GM21367 (cell line): ENCODE results near the gene WFDC12.
"Not testable (repeated sequence)": the region's sequence is repeated elsewhere in the genome, so short reads cannot be mapped to it uniquely, and the experiment has no call there.

Experiments
- ATAC-seq: cut with Tn5 transposase; IDR thresholded peaks from one replicate; pipeline ENCODE4 v1.9.1; 2021; ENCODE audit not compliant: unreplicated experiment

WFDC12 gene, protein sequence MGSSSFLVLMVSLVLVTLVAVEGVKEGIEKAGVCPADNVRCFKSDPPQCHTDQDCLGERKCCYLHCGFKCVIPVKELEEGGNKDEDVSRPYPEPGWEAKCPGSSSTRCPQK

GRCh38 chr20:45124365-45124764 lies at the start of gene WFDC12:
Gene WFDC12 (minus strand): TSS chr20:45124465. CDS start chr20:45124447, 18 bp downstream.
- ATAC-seq = no peak

GRCh38 chr20:45173522-45173921 lies 49.3 kb upstream of the WFDC12 start:
- ATAC-seq = no peak

- ATAC-seq = no peak
These were observed 40.6 kb upstream of the WFDC12 start for GRCh38 chr20:45164906-45165305.

GRCh38 chr20:45163083-45163803 lies 39.0 kb upstream of the WFDC12 start:
- no peak for ATAC-seq

- ATAC-seq = no peak
These were observed 33.7 kb upstream of the WFDC12 start for GRCh38 chr20:45157962-45158361.

- no peak for ATAC-seq
These were observed 32.4 kb upstream of the WFDC12 start for GRCh38 chr20:45156713-45157112.

- not testable (repeated sequence) for ATAC-seq
These were observed 30.5 kb upstream of the WFDC12 start for GRCh38 chr20:45154794-45155193.

DNA sequence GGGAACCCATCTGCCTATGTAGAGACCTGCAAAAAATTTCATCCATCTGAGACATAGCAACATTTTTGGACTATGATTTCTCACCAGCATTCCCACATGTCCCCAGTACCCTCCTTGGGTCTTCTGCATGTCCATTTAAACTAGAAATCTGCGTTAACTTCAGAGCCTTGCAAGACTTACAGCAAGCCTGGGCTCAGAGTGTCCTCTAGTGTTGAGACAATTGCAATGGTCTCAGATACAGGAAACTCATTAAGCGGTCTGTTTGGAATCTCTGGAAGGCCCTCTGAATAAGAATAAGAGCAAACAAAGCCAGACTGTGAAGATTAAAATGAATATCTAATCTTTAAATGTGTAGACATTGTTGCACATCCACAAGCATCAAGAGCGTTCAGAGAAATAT lies 29.9 kb upstream of the WFDC12 start:
- ATAC-seq = no peak

GRCh38 chr20:45153752-45154151 lies 29.5 kb upstream of the WFDC12 start:
- ATAC-seq = no peak

DNA sequence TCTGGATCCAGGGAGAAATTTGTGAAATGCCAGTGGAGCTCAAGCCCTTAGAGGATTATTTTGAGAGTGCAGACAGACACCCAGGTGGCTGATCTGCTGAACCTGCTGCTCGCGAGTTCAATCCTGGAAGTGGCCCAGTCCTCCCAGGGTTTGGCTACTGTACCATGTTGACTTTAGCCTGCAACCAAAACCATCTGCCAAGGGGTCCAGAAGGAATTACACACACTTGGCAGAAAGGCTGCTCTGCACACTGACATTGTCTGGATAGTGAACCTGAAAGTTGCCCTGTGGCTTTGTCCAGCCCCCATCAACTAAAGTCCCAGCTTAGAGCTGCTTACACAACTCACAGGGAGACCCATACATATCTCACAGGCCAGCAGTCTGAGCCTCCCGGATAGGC lies 28.9 kb upstream of the WFDC12 start:
- no peak for ATAC-seq

GRCh38 chr20:45152405-45152804 lies 28.1 kb upstream of the WFDC12 start:
- no peak for ATAC-seq

GRCh38 chr20:45149062-45149461 lies 24.8 kb upstream of the WFDC12 start:
- ATAC-seq = no peak

GRCh38 chr20:45140836-45141235 lies 16.6 kb upstream of the WFDC12 start:
- no peak for ATAC-seq

- ATAC-seq = not testable (repeated sequence)
These were observed 15.6 kb upstream of the WFDC12 start for GRCh38 chr20:45139733-45140375.

GRCh38 chr20:45138561-45139300 lies 14.5 kb upstream of the WFDC12 start:
- no peak for ATAC-seq

DNA sequence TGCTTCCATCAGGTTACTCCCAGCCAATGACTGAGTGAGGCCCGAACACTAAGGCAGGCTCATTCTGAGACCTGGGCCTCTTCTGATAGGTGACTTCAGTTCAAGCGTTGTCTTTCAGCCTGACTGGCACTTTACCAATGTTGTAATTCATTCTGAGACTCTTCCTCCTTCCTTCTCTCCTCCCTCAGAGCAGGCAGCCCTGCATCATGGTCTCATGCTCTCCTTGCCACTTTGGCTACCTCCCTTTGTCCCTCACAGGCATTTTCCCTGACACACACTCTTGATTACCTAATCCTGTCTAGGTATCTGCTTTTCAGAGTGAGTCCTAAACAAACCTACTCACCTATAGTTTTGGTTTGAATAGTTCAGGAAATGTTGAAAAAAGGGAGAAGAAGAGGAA lies 12.6 kb upstream of the WFDC12 start:
- no peak for ATAC-seq

- ATAC-seq = no peak
These were observed 3.8 kb upstream of the WFDC12 start for GRCh38 chr20:45128099-45128498.

DNA sequence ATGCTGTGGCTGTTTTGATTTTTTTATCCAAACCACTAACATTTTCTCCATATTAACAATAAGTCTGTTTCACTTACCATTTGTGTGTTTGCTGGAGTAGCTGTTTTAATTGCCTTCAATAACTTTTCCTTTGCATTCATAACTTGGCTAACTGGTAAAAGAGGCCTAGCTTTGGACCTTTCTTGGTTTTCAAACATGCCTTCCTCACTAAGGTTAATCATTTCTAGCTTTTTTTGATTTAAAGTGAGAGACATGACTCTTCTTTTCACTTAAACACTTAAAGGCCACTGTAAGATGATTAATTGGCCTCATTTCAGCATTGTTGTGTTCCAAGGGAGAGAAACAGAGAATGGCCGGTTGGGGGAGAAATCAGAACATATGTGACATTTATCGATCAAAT lies 2.9 kb downstream of the WFDC12 start:
- no peak for ATAC-seq

DNA sequence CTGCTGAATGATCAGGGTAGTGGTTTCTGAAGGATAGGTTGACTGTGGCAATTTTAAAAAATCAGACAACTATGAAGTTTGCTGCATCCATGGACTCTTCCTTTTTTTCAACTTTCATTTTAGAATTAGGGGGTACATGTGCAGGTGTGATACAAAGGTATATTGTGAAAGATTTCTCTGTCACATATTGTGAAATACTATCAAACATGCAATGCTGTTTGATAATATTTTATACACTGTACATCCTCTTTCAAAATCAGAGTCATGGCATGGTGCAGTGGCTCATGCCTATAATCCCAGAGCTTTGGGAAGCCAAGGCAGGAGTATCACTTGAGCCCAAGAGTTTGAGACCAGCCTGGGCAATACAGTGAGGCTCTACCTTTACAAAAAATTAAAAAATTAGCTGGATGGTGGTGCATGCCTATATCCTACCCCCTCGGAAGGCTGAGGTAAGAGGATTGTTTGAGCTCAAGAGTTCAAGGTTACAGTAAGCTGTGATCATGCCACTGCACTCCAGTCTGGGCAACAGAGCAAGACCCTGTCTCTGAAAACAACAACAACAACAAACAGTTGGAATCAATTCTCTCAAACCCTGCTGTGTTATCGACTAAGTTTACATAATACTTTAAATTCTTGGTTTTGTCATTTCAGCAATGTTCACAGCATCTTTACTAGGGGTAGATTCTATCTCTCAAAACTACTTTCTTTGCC lies 4.6 kb downstream of the WFDC12 start:
- no peak for ATAC-seq

DNA sequence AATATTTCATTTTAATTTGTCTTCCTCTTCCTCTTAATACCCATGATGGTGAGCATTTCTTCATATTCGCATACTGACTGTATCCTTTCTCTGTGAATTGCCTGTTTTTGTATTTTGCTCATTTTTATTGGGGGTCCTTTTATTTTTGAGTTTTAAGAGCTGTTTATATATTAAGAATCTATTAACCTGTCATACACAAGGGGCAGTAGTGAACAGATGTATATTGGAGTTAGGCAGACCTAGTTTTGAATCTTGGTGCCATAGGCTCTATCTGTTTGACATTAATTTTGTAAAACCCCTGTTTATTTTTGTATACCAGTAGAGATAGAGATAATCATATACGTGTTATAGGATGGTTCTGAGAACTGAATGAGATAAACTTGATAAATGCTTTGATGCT lies 6.2 kb downstream of the WFDC12 start:
- ATAC-seq = no peak

GRCh38 chr20:45117581-45117980 lies 6.7 kb downstream of the WFDC12 start:
- ATAC-seq = no peak
